OCI-LY7 (cell line): ENCODE results near the gene CPB2. TPM values are rescaled to one million over a fixed set of nuclear protein-coding genes. Genes with fewer than 3 reads are reported as not detected.

Experiments
- BruUV-seq: library from RNA; stranded (reverse); fragments of 400-500 nt; replicated peaks from 2 replicates; lab custom pipeline; 2021; lab: Mats Ljungman, UMichigan
- CTCF ChIA-PET: fragments of 300-600 bp; sonication (Branson Sonifier 250); formaldehyde crosslinking; loops from one replicate; lab custom pipeline; 2022; ENCODE audit warnings: antibody characterized with exemption; ENCODE audit not compliant: unreplicated experiment; lab: Charles Lee
- POLR2A ChIA-PET: fragments of 300-600 bp; sonication (Branson Sonifier 250); formaldehyde crosslinking; loops from one replicate; lab custom pipeline; 2022; ENCODE audit warnings: antibody characterized with exemption; lab: Charles Lee
- DNase-seq: peaks from one replicate; pipeline ENCODE4 v3.0.0-alpha.2; 2015; ENCODE audit warnings: low spot score
- H2AFZ ChIP-seq: fragments of 200-600 bp; sonication (generic), shearing (Covaris generic); 2 replicates; pipeline ENCODE4 v1.6.1; 2014; ENCODE audit warnings: mild to moderate bottlenecking, antibody characterized with exemption, low read length, moderate library complexity
- H3K27ac ChIP-seq: fragments of 200-600 bp; sonication (generic); 2 replicates; pipeline ENCODE4 v1.5.1; 2014; ENCODE audit warnings: mixed run types, low read depth, mild to moderate bottlenecking, moderate library complexity, low read length, inconsistent platforms; ENCODE audit not compliant: poor library complexity, severe bottlenecking
- H3K36me3 ChIP-seq: fragments of 200-600 bp; sonication (generic); 2 replicates; pipeline ENCODE4 v1.6.1; 2014; ENCODE audit warnings: mild to moderate bottlenecking, antibody characterized with exemption, low read length, moderate library complexity, mixed read lengths; ENCODE audit not compliant: insufficient read depth
- H3K4me1 ChIP-seq: fragments of 200-600 bp; sonication (generic); 2 replicates; pipeline ENCODE4 v1.5.1; 2014; ENCODE audit warnings: mild to moderate bottlenecking, low read length; ENCODE audit not compliant: insufficient read depth, poor library complexity, severe bottlenecking
- H3K4me2 ChIP-seq: fragments of 200-600 bp; sonication (generic); 2 replicates; pipeline ENCODE4 v1.6.1; 2014; ENCODE audit warnings: mild to moderate bottlenecking, low read length
- H3K4me3 ChIP-seq: fragments of 200-600 bp; sonication (generic); 2 replicates; pipeline ENCODE4 v1.5.1; 2014; ENCODE audit warnings: mild to moderate bottlenecking, low read depth, low read length; ENCODE audit not compliant: poor library complexity, severe bottlenecking
- H3K79me2 ChIP-seq: fragments of 200-600 bp; sonication (generic); 2 replicates; pipeline ENCODE4 v1.6.1; 2016; ENCODE audit warnings: low read depth, mild to moderate bottlenecking, low read length, moderate library complexity, mixed read lengths; ENCODE audit not compliant: insufficient read depth
- H3K9me2 ChIP-seq: fragments of 200-600 bp; sonication (generic); 2 replicates; pipeline ENCODE4 v1.6.1; 2016; ENCODE audit warnings: mild to moderate bottlenecking, low read length, mixed read lengths; ENCODE audit not compliant: insufficient read depth
- H3K9me3 ChIP-seq: fragments of 200-600 bp; sonication (generic); 2 replicates; pipeline ENCODE4 v1.6.1; 2014; ENCODE audit warnings: mild to moderate bottlenecking, mixed run types, low read length, mixed read lengths
- H4K20me1 ChIP-seq: fragments of 200-600 bp; sonication (generic); 2 replicates; pipeline ENCODE4 v1.6.1; 2014; ENCODE audit warnings: mild to moderate bottlenecking, antibody characterized with exemption, low read length, moderate library complexity, mixed read lengths; ENCODE audit not compliant: insufficient read depth
- CTCF ChIP-seq: fragments of 200-600 bp; sonication (generic); conservative IDR thresholded peaks from 2 replicates; pipeline ENCODE4 v1.5.1; 2014; ENCODE audit warnings: mild to moderate bottlenecking, antibody characterized with exemption, low read length, moderate library complexity, mixed read lengths
- EZH2phosphoT487 ChIP-seq: fragments of 200-600 bp; sonication (generic); IDR thresholded peaks from 2 replicates; pipeline ENCODE4 v1.6.1; 2018; ENCODE audit warnings: low read depth, borderline replicate concordance, mild to moderate bottlenecking, mixed run types, antibody characterized with exemption, low read length, moderate library complexity, mixed read lengths
- intact Hi-C: fragments of 100-400 bp; cut with micrococcal nuclease; formaldehyde crosslinking; loops from one replicate; pipeline ENCODE4 v1.10.0; 2022; ENCODE audit not compliant: unreplicated experiment
- total RNA-seq, 2 experiments: library from RNA; depleted of rRNA in 1 of 2; stranded (reverse); fragments of >200 nt in 1 of 2; shearing (Covaris generic) in 1 of 2; gene quantifications; 2 replicates each; pipeline ENCODE4 v1.2.3, GENCODE V29; 2014 to 2022

CPB2 gene
- total RNA-seq, 2 experiments from 2014 or later: not detected

- no peaks in the 10 kb centered on the region for H3K9me2 ChIP-seq
- intact Hi-C loops: no loop called here
- no peak for TF ChIP-seq EZH2phosphoT487
- no peak for TF ChIP-seq CTCF
- H3K79me2 ChIP-seq: no peaks in the 10 kb centered on the region
- H3K4me2 ChIP-seq: no peak overlapping the region
- no peaks in the 10 kb centered on the region for H3K9me3 ChIP-seq
- H3K36me3 ChIP-seq: peaks cover 99% of the 10 kb centered on the region
- DNase-seq: no peak
- no TSS peak for BruUV-seq
- no peaks in the 10 kb centered on the region for H3K4me1 ChIP-seq
- no peak overlapping the region for H3K27ac ChIP-seq
- H4K20me1 ChIP-seq: no peaks in the 10 kb centered on the region
- no peak overlapping the region for H2AFZ ChIP-seq
- H3K4me3 ChIP-seq: no peak overlapping the region
- CTCF ChIA-PET: no interaction called here
- POLR2A ChIA-PET: interaction anchor here (0.7 to 1.1 kb wide), 3 partner anchors 14 to 457 kb away, joined by 3 to 4 read pairs (median 4); no protein-coding TSS in a partner anchor
Observed at GRCh38 chr13:46134961-46135522, 30.2 kb upstream of the CPB2 start.

GRCh38 chr13:46134494-46134893 is 29.7 kb upstream of the CPB2 start:
- Histone ChIP-seq H3K79me2 (no peaks in the 10 kb centered on the region), H4K20me1 (no peaks in the 10 kb centered on the region), H3K4me3 (no peak overlapping the region), H3K4me2 (no peak overlapping the region), H3K9me2 (no peaks in the 10 kb centered on the region), H3K4me1 (no peaks in the 10 kb centered on the region), H3K27ac (no peak overlapping the region), H3K9me3 (no peaks in the 10 kb centered on the region), H2AFZ (no peak overlapping the region), H3K36me3 (peaks cover 99% of the 10 kb centered on the region)
- BruUV-seq: no TSS peak
- intact Hi-C loops: no loop called here
- CTCF ChIA-PET: no interaction called here
- no peak for DNase-seq
- POLR2A ChIA-PET: no interaction called here
- TF ChIP-seq EZH2phosphoT487: no peak

GRCh38 chr13:46132109-46132508 is 27.3 kb upstream of the CPB2 start:
- no peak overlapping the region for H3K27ac ChIP-seq
- no TSS peak for BruUV-seq
- no peaks in the 10 kb centered on the region for H4K20me1 ChIP-seq

More at GRCh38 chr13:46132109-46132508, 27.3 kb upstream of the CPB2 start:
- no peak for DNase-seq
- no peak for TF ChIP-seq EZH2phosphoT487
- no peak for TF ChIP-seq CTCF
- CTCF ChIA-PET: no interaction called here
- Histone ChIP-seq H2AFZ (no peak overlapping the region), H3K79me2 (no peaks in the 10 kb centered on the region), H3K4me2 (no peak overlapping the region), H3K9me2 (no peaks in the 10 kb centered on the region), H3K4me3 (no peak overlapping the region), H3K4me1 (no peaks in the 10 kb centered on the region), H3K9me3 (no peaks in the 10 kb centered on the region), H3K36me3 (peaks cover 99% of the 10 kb centered on the region)
- intact Hi-C loops: no loop called here
- POLR2A ChIA-PET: no interaction called here
